Ishikawa (cell line): ENCODE measurements around the gene CCPG1.

Experiments used
- CEBPB ChIP-seq: IDR thresholded peaks from 2 replicates; pipeline ENCODE4 v1.6.1; 2012
- CREB1 ChIP-seq: IDR thresholded peaks from 2 replicates; pipeline ENCODE4 v1.6.1; 2012; ENCODE audit warnings: low read depth
- EGR1 ChIP-seq: IDR thresholded peaks from 2 replicates; pipeline ENCODE4 v1.6.1; 2012
- EP300 ChIP-seq: IDR thresholded peaks from 2 replicates; pipeline ENCODE4 v1.6.1; 2012; ENCODE audit warnings: borderline replicate concordance
- FOXM1 ChIP-seq: IDR thresholded peaks from 2 replicates; pipeline ENCODE4 v1.6.1; 2012; ENCODE audit warnings: low read depth, borderline replicate concordance
- NFIC ChIP-seq: IDR thresholded peaks from 2 replicates; pipeline ENCODE4 v1.6.1; 2012
- RAD21 ChIP-seq: IDR thresholded peaks from 2 replicates; pipeline ENCODE4 v1.6.1; 2012; ENCODE audit warnings: low read depth
- TAF1 ChIP-seq: IDR thresholded peaks from 2 replicates; pipeline ENCODE4 v1.6.1; 2012; ENCODE audit warnings: low read depth, mild to moderate bottlenecking
- TCF12 ChIP-seq: IDR thresholded peaks from 2 replicates; pipeline ENCODE4 v1.6.1; 2012; ENCODE audit warnings: low read depth
- TEAD4 ChIP-seq: IDR thresholded peaks from 2 replicates; pipeline ENCODE4 v1.6.1; 2012
- YY1 ChIP-seq: IDR thresholded peaks from 2 replicates; pipeline ENCODE4 v1.6.1; 2012; ENCODE audit warnings: low read depth
- ZBTB7A ChIP-seq: IDR thresholded peaks from 2 replicates; pipeline ENCODE4 v1.6.1; 2012; ENCODE audit warnings: low read depth
- TF ChIP-seq, protein P1 (sequence below): IDR thresholded peaks from 2 replicates; pipeline ENCODE4 v1.6.1; 2012; ENCODE audit warnings: low read depth, mild to moderate bottlenecking
- TF ChIP-seq, protein P2 (sequence below): IDR thresholded peaks from 2 replicates; pipeline ENCODE4 v1.6.1; 2012
- TF ChIP-seq, protein P3 (sequence below): IDR thresholded peaks from 2 replicates; pipeline ENCODE4 v1.6.1; 2012

The CCPG1 gene

DNA sequence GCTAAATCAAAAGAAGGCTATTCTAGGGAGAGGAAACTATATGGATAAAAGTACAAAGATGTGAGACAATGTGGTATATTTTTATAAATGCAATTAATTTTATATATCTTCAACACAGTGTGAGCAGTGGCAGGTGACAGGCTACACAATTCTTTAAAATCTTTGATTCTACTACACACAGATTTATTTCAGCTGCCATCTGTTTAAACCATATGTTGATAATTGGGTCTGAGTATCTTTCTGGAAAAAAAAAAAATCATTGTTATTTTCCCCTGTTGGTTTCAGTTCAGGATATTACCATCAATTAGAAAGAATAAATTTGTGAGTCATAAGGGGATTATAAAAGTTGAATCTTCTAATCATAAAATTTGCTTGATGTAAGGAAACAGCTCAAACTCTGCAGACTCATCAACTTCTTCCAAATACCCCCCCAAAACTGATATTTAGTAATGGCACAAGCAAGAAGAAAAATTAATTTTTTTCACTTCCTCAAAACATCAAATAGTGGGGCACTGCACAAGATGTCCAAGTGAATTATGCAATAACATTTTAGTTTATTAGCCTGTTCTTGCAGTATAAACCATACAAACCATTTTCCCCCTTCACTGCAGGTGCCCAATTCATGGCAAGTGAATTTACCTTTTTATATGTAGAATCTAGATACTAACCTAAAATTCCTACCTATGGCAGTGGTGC lies 12.2 kb upstream of the CCPG1 start:
- no peak for TF ChIP-seq EP300
- no peak for TF ChIP-seq EGR1
- TF ChIP-seq TCF12, result no peak
- no peak for TF ChIP-seq CREB1
- no peak for TF ChIP-seq RAD21
- TF ChIP-seq TEAD4, result no peak
- TF ChIP-seq FOXM1, result no peak
- TF ChIP-seq CEBPB, result no peak
- no peak for TF ChIP-seq ZBTB7A
- TF ChIP-seq, protein P1, sequence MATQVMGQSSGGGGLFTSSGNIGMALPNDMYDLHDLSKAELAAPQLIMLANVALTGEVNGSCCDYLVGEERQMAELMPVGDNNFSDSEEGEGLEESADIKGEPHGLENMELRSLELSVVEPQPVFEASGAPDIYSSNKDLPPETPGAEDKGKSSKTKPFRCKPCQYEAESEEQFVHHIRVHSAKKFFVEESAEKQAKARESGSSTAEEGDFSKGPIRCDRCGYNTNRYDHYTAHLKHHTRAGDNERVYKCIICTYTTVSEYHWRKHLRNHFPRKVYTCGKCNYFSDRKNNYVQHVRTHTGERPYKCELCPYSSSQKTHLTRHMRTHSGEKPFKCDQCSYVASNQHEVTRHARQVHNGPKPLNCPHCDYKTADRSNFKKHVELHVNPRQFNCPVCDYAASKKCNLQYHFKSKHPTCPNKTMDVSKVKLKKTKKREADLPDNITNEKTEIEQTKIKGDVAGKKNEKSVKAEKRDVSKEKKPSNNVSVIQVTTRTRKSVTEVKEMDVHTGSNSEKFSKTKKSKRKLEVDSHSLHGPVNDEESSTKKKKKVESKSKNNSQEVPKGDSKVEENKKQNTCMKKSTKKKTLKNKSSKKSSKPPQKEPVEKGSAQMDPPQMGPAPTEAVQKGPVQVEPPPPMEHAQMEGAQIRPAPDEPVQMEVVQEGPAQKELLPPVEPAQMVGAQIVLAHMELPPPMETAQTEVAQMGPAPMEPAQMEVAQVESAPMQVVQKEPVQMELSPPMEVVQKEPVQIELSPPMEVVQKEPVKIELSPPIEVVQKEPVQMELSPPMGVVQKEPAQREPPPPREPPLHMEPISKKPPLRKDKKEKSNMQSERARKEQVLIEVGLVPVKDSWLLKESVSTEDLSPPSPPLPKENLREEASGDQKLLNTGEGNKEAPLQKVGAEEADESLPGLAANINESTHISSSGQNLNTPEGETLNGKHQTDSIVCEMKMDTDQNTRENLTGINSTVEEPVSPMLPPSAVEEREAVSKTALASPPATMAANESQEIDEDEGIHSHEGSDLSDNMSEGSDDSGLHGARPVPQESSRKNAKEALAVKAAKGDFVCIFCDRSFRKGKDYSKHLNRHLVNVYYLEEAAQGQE, result no peak
- TF ChIP-seq, protein P2, sequence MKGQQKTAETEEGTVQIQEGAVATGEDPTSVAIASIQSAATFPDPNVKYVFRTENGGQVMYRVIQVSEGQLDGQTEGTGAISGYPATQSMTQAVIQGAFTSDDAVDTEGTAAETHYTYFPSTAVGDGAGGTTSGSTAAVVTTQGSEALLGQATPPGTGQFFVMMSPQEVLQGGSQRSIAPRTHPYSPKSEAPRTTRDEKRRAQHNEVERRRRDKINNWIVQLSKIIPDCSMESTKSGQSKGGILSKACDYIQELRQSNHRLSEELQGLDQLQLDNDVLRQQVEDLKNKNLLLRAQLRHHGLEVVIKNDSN, result no peak
- no peak for TF ChIP-seq NFIC
- TF ChIP-seq, protein P3, sequence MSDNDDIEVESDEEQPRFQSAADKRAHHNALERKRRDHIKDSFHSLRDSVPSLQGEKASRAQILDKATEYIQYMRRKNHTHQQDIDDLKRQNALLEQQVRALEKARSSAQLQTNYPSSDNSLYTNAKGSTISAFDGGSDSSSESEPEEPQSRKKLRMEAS, result no peak
- no peak for TF ChIP-seq YY1
- no peak for TF ChIP-seq TAF1

DNA sequence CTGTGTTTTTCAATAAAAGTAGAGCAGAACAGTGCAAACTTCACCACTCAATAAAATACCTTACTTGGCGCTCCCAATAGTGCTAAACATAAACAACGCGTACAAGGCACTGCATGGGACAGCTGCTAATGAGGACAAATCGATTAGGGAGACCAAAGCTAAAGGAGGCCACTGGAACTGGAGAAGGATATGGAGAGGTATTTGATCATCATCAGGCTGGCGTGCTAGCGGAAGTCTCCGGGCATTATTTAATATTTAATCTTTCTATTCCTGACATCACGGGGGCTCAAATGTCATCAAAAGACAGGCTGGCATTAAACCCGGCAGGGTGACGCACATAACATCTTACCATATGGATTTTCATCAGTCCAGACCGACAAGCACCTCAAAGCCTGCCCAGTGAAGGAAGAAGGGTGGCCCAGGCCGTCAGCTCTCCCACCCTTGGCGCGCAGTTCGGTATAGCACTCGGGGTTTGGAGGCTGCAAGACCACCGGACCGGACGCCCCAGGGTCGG lies 604 bp downstream of the CCPG1 start:
- TF ChIP-seq TAF1 (no peak), RAD21 (no peak), NFIC (no peak), TEAD4 (no peak), YY1 (no peak), EGR1 (no peak), ZBTB7A (no peak), CEBPB (no peak), EP300 (no peak), FOXM1 (no peak), CREB1 (no peak), TCF12 (no peak)
- TF ChIP-seq, protein P3, result no peak
- TF ChIP-seq, protein P2, result no peak
- TF ChIP-seq, protein P1, result no peak

DNA sequence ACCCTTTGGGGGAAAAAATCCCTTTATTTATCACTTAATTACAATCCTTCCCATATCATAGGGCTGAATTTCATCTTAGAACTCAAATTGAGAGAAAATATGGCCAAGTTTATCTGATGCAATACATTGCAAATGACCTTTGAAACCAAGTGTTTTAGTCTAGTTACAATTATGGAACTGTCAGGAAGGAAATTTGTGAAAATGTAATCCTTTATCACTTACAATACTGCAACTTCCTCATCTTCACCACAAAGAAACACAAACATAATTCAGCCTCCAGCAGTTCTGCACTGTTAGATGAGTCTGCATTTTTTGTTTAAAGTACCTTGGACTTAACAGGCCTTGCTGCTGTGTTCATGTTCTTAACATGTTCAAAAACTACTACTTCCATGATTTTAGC lies 4.6 kb downstream of the CCPG1 start:
- TF ChIP-seq, protein P3, result no peak
- TF ChIP-seq TAF1 (no peak), RAD21 (no peak), FOXM1 (no peak), TCF12 (no peak), CREB1 (no peak), EGR1 (no peak), EP300 (no peak), NFIC (no peak), YY1 (no peak), CEBPB (no peak), ZBTB7A (no peak)
- TF ChIP-seq, protein P2, result no peak
- TF ChIP-seq, protein P1, result no peak
